Spleen (tissue), 11 donors: ENCODE data around the gene NXN. TPM values are rescaled to one million over a fixed set of nuclear protein-coding genes. Genes with fewer than 3 reads are reported as not detected.
A peak's percentile ranks its signal among the peaks of the same experiment; 100 is the strongest.

Experiments
- DNase-seq: peaks from one replicate; pipeline ENCODE4 v3.0.0-alpha.2; 2020
- H3K27ac ChIP-seq, 8 donors: fragments of 200-600 bp; sonication (generic) in 7 of 8; 1 replicate in 4 of 8; 2 replicates in 4 of 8; pipeline versions ENCODE4 v1.5.0 to v1.8.0; 2016 to 2021; ENCODE audit warnings: inconsistent platforms in 4 of 8, mild to moderate bottlenecking in 4 of 8, moderate library complexity in 1 of 8
- H3K27me3 ChIP-seq, 7 donors: fragments of 200-600 bp; sonication (generic) in 6 of 7; replicated peaks in 1 of 7; 1 replicate in 4 of 7; 2 replicates in 3 of 7; pipeline versions ENCODE4 v1.5.0 to v1.8.0; 2016 to 2021; ENCODE audit warnings: inconsistent platforms in 3 of 7, mild to moderate bottlenecking in 1 of 7
- H3K36me3 ChIP-seq, 6 donors: fragments of 200-600 bp; sonication (generic) in 5 of 6; 1 replicate in 4 of 6; 2 replicates in 2 of 6; pipeline versions ENCODE4 v1.5.0 to v1.8.0; 2016 to 2021; ENCODE audit warnings: inconsistent platforms in 2 of 6
- H3K4me1 ChIP-seq, 6 donors: fragments of 200-600 bp; sonication (generic) in 5 of 6; 1 replicate in 3 of 6; 2 replicates in 3 of 6; pipeline versions ENCODE4 v1.5.0 to v1.8.0; 2016 to 2021; ENCODE audit warnings: inconsistent platforms in 3 of 6
- H3K4me3 ChIP-seq, 8 donors: fragments of 200-600 bp; sonication (generic) in 7 of 8; 1 replicate in 4 of 8; 2 replicates in 4 of 8; pipeline versions ENCODE4 v1.5.0 to v1.8.0; 2016 to 2021; ENCODE audit warnings: inconsistent platforms in 4 of 8, mild to moderate bottlenecking in 4 of 8, moderate library complexity in 2 of 8
- H3K9me3 ChIP-seq, 8 donors: fragments of 200-600 bp; sonication (generic) in 7 of 8; 1 replicate in 4 of 8; 2 replicates in 4 of 8; pipeline versions ENCODE4 v1.5.0 to v1.8.0; 2016 to 2021; ENCODE audit warnings: inconsistent platforms in 4 of 8
- CTCF ChIP-seq, 11 experiments: fragments of 200-600 bp in 7 of 11; fragments of 450-650 bp in 4 of 11; sonication (generic) in 4 of 11; IDR thresholded peaks in 8 of 11; conservative IDR thresholded peaks in 3 of 11; 1 replicate in 7 of 11; 2 replicates in 4 of 11; pipeline versions ENCODE4 v1.4.0 to v1.8.0; 2016 to 2021; ENCODE audit warnings: antibody characterized with exemption in 11 of 11, inconsistent platforms in 4 of 11, mild to moderate bottlenecking in 1 of 11
- POLR2A ChIP-seq, 3 donors: fragments of 450-650 bp; IDR thresholded peaks; one replicate each; pipeline ENCODE4 v1.5.1; 2017; ENCODE audit warnings: antibody characterized with exemption in 3 of 3, mild to moderate bottlenecking in 1 of 3
- POLR2AphosphoS5 ChIP-seq, 3 donors: sonication (generic); formaldehyde crosslinking; IDR thresholded peaks; one replicate each; pipeline ENCODE4 v1.5.1; 2017; ENCODE audit warnings: antibody characterized with exemption in 3 of 3
- WGBS, 5 donors: extraction: QIAGEN DNeasy Blood & Tissue Kit in 3 of 5; methylation state at CpG; one replicate each; pipeline versions ENCODE4 v1.1.5 to v1.1.7; 2013 to 2018; 5-methylcytosine and 5-hydroxymethylcytosine counted together
- intact Hi-C: fragments of 100-400 bp; cut with DNase I; formaldehyde crosslinking; loops from one replicate; pipeline ENCODE4 v1.15.0; 2023; ENCODE audit warnings: low total_unique reads
- polyA plus RNA-seq, 3 donors: library from polyadenylated mRNA; stranded (reverse); fragments of 200-250 nt; gene quantifications; one replicate each; pipeline ENCODE4 v1.2.1, GENCODE V29; 2013
- total RNA-seq, 7 donors: library from RNA; depleted of rRNA in 3 of 7; stranded (reverse); fragments of >200 nt in 3 of 7; fragmentation: NEBNext Ultra II Directional in 4 of 7; extraction: Animal tissue kit (Norgen Biotek cat#: 25700) in 4 of 7; gene quantifications; one replicate each; pipeline versions ENCODE4 v1.1.0 to v1.2.1, GENCODE V29; 2016 to 2021
- donor health status: healthy with polysubstance abuse.
- donor health status: DM: no; HTN: no; CAD: no; lungs with moderate emphysema.
- donor health status: DM: no; HTN: no; CAD: no.
- donor health status: Bipolar disorder and iron deficiency.
- donor health status: healthy.
- donor health status: DM: no; HTN: no; CAD: no.
- donor health status: DM: yes; HTN: yes; CAD: no.

NXN gene
- total and polyA plus RNA-seq, 10 donors = 3.9 to 21.4 (median 10.3) TPM

- no peaks in the 10 kb centered on the region for H3K9me3 ChIP-seq
- H3K4me1 ChIP-seq = peaks cover 7 to 18% (median 15%) of the 10 kb centered on the region in 6 donors
- DNase-seq = no peak
- H3K4me3 ChIP-seq = no peak overlapping the region
- TF ChIP-seq POLR2AphosphoS5 (IDR thresholded peaks at IDR 0.05) = no peak
- no peak for TF ChIP-seq POLR2A (IDR thresholded peaks at IDR 0.05)
- TF ChIP-seq CTCF (IDR thresholded peaks at IDR 0.05 in 8 of 11, conservative IDR thresholded peaks at IDR 0.05 in 3 of 11) = no peak
- no peaks in the 10 kb centered on the region for H3K36me3 ChIP-seq
- H3K27ac ChIP-seq = no peak overlapping the region
- intact Hi-C loops = loop anchor here (5.0 kb wide), 1 partner anchor 187 kb away; no protein-coding TSS in a partner anchor
- WGBS, 5 donors = 65 to 80% (median 76%) methylated on average over 3 of the region's 3 CpGs
- H3K27me3 ChIP-seq = peaks cover 0 to 3% (median 0%) of the 10 kb centered on the region in 7 donors
Observed at GRCh38 chr17:983921-984320, 4.3 kb upstream of the NXN start.

GRCh38 chr17:981292-981658 is 1.7 kb upstream of the NXN start:
- Histone ChIP-seq H3K4me3 (peak overlapping the region in 4 of 8 donors; percentile 66 to 89 (median 68)), H3K27ac (peak overlapping the region in 3 of 8 donors; percentile 78 to 83 (median 82)), H3K36me3 (no peaks in the 10 kb centered on the region), H3K9me3 (no peaks in the 10 kb centered on the region), H3K27me3 (peaks cover 0 to 29% (median 21%) of the 10 kb centered on the region in 7 donors), H3K4me1 (peaks cover 13 to 35% (median 28%) of the 10 kb centered on the region in 6 donors)
- intact Hi-C loops = loop anchor here (5.0 kb wide), 1 partner anchor 184 kb away; no protein-coding TSS in a partner anchor
- DNase-seq = no peak
- 34 to 46% (median 39%) methylated on average over 10 of the region's 10 CpGs for WGBS, 5 donors
- TF ChIP-seq POLR2A (IDR thresholded peaks at IDR 0.05) (no peak), POLR2AphosphoS5 (IDR thresholded peaks at IDR 0.05) (no peak), CTCF (IDR thresholded peaks at IDR 0.05 in 8 of 11, conservative IDR thresholded peaks at IDR 0.05 in 3 of 11) (peak in 2 of 11 experiments; percentile 21 to 24)

- intact Hi-C loops = loop anchor here (5.0 kb wide), 1 partner anchor 183 kb away; no protein-coding TSS in a partner anchor
- Histone ChIP-seq H3K4me3 (peak overlapping the region; percentile 45 to 89 (median 64)), H3K36me3 (no peaks in the 10 kb centered on the region), H3K27me3 (peaks cover 0 to 36% (median 21%) of the 10 kb centered on the region in 7 donors), H3K4me1 (peaks cover 13 to 35% (median 28%) of the 10 kb centered on the region in 6 donors), H3K27ac (peak overlapping the region; percentile 46 to 83 (median 80)), H3K9me3 (no peaks in the 10 kb centered on the region)
- 28 to 35% (median 29%) methylated on average over 41 to 43 of the region's 43 CpGs for WGBS, 5 donors
- peak; percentile 89 for DNase-seq
- peak; percentile 21 to 84 (median 72) for TF ChIP-seq CTCF (IDR thresholded peaks at IDR 0.05 in 8 of 11, conservative IDR thresholded peaks at IDR 0.05 in 3 of 11)
- TF ChIP-seq POLR2AphosphoS5 (IDR thresholded peaks at IDR 0.05) = peak; percentile 19 to 37 (median 22)
- no peak for TF ChIP-seq POLR2A (IDR thresholded peaks at IDR 0.05)
Observed at GRCh38 chr17:980406-981291, 1.1 kb upstream of the NXN start.

- Histone ChIP-seq H3K27me3 (peaks cover 0 to 45% (median 21%) of the 10 kb centered on the region in 7 donors), H3K9me3 (no peaks in the 10 kb centered on the region), H3K4me1 (peaks cover 13 to 41% (median 28%) of the 10 kb centered on the region in 6 donors), H3K36me3 (no peaks in the 10 kb centered on the region), H3K27ac (peak overlapping the region in 5 of 8 donors; percentile 29 to 83 (median 54)), H3K4me3 (peak overlapping the region; percentile 40 to 89 (median 64))
- TF ChIP-seq POLR2A (IDR thresholded peaks at IDR 0.05) (no peak), CTCF (IDR thresholded peaks at IDR 0.05 in 8 of 11, conservative IDR thresholded peaks at IDR 0.05 in 3 of 11) (no peak), POLR2AphosphoS5 (IDR thresholded peaks at IDR 0.05) (no peak)
- WGBS, 5 donors = 1% methylated on average over 13 to 40 of the region's 42 CpGs; no CpG with 5 or more reads in 1 of the 5 donors
- intact Hi-C loops = loop anchor here (5.0 kb wide), 1 partner anchor 97 kb away; no protein-coding TSS in a partner anchor
- no peak for DNase-seq
Observed at GRCh38 chr17:979212-979538, 401 bp downstream of the NXN start.
